ENCODE results near the gene CDC25B. TPM values are rescaled to one million over a fixed set of nuclear protein-coding genes. Genes with fewer than 3 reads are reported as not detected.

CDC25B gene
- total RNA-seq, 1 donor, result 8.3 TPM

GRCh38 chr20:3802524-3803239 lies 6.6 kb downstream of the CDC25B start:
- no peak for DNase-seq (ENCODE audit: low read depth in 2 of 3, low spot score in 2 of 3)

GRCh38 chr20:3803289-3803688 lies 7.2 kb downstream of the CDC25B start:
- no peak for DNase-seq (ENCODE audit: low read depth in 2 of 3, low spot score in 2 of 3)

GRCh38 chr20:3803854-3804253 lies 7.7 kb downstream of the CDC25B start:
- no peak for DNase-seq (ENCODE audit: low read depth in 2 of 3, low spot score in 2 of 3)

GRCh38 chr20:3804254-3804751 lies 8.2 kb downstream of the CDC25B start:
- no peak for DNase-seq (ENCODE audit: low read depth in 2 of 3, low spot score in 2 of 3)

GRCh38 chr20:3804781-3805180 lies 8.7 kb downstream of the CDC25B start:
- no peak for DNase-seq (ENCODE audit: low read depth in 2 of 3, low spot score in 2 of 3)

- no peak for DNase-seq (ENCODE audit: low read depth in 2 of 3, low spot score in 2 of 3)
Measured at GRCh38 chr20:3808544-3808943, 12.4 kb downstream of the CDC25B start.

GRCh38 chr20:3811467-3812258 lies 15.6 kb downstream of the CDC25B start:
- peak; percentile 82 to 95 (median 94) for DNase-seq (ENCODE audit: low read depth in 2 of 3, low spot score in 2 of 3)

GRCh38 chr20:3812259-3812681 lies 16.2 kb downstream of the CDC25B start:
- DNase-seq (ENCODE audit: low read depth in 2 of 3, low spot score in 2 of 3), result no peak

- no peak for DNase-seq (ENCODE audit: low read depth in 2 of 3, low spot score in 2 of 3)
Measured at GRCh38 chr20:3812975-3813847, 17.1 kb downstream of the CDC25B start.

GRCh38 chr20:3813848-3814581 lies 17.9 kb downstream of the CDC25B start:
- DNase-seq (ENCODE audit: low read depth in 2 of 3, low spot score in 2 of 3), result no peak

- DNase-seq (ENCODE audit: low read depth in 2 of 3, low spot score in 2 of 3), result no peak
Measured at GRCh38 chr20:3814928-3815495, 18.9 kb downstream of the CDC25B start.

- DNase-seq (ENCODE audit: low read depth in 2 of 3, low spot score in 2 of 3), result no peak
Measured at GRCh38 chr20:3815703-3816315, 19.7 kb downstream of the CDC25B start.

- DNase-seq (ENCODE audit: low read depth in 2 of 3, low spot score in 2 of 3), result peak in 2 of 3 donors; percentile 35 to 45
Measured at GRCh38 chr20:3818155-3819151, 22.3 kb downstream of the CDC25B start.

- peak in 1 of 3 donors; percentile 23 for DNase-seq (ENCODE audit: low read depth in 2 of 3, low spot score in 2 of 3)
Measured at GRCh38 chr20:3819411-3820047, 23.4 kb downstream of the CDC25B start.

- DNase-seq (ENCODE audit: low read depth in 2 of 3, low spot score in 2 of 3), result peak; percentile 90 to 95 (median 95)
Measured at GRCh38 chr20:3820048-3820900, 24.2 kb downstream of the CDC25B start, which contains the start of gene AP5S1. AP5S1 (plus strand) TSS chr20:3820547; CDS start chr20:3822118, 1,571 bp downstream.

GRCh38 chr20:3820901-3821727 lies 25.0 kb downstream of the CDC25B start:
- DNase-seq (ENCODE audit: low read depth in 2 of 3, low spot score in 2 of 3), result peak in 1 of 3 donors; percentile 11
